ENCODE results near the gene SMU1.

Gene SMU1

DNA sequence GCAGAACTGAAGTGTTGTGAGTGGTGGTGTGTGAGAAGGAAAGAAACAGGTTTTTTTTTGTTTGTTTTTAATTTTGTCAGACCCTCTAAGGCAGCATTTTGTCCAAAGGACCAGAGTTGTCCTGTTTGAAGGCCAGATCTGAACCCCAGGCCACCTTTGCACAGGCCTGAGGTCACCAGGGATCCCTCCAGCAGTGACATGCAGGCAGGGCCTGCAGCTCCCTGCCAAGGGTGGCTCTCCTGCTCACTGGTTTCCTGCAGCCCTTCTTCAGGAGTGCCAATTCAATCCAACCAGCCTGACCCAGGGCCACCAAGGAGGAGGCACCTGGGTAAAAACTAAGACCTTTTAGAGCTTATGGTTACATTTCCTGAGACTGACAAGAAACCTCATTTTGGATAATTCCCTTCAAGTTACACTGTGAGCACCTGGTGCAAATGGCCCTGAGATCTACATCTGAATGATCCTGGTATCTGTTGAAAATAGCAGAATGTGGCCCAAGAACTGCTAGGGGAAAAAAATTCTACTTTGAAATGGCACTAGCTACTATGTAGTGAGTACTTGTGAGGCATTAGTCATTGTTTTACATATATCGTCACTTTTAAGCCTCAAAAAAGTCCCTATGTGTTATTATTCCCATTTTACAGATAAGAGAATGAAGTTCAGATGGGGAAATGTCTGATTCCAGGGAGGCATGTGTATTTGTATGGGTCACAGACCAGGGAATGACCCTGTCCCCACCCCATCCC lies 33.5 kb upstream of the SMU1 start (continued):
- TF ChIP-seq ZFP30 (CRISPR knock-in tag; IDR thresholded peaks at IDR 0.05) (no peak), POU6F1 (CRISPR knock-in tag; IDR thresholded peaks at IDR 0.05; ENCODE audit: borderline replicate concordance, low read depth) (no peak), ZC3H10 (CRISPR knock-in tag; IDR thresholded peaks at IDR 0.05) (no peak), RARB (CRISPR knock-in tag; IDR thresholded peaks at IDR 0.05) (no peak)

DNA sequence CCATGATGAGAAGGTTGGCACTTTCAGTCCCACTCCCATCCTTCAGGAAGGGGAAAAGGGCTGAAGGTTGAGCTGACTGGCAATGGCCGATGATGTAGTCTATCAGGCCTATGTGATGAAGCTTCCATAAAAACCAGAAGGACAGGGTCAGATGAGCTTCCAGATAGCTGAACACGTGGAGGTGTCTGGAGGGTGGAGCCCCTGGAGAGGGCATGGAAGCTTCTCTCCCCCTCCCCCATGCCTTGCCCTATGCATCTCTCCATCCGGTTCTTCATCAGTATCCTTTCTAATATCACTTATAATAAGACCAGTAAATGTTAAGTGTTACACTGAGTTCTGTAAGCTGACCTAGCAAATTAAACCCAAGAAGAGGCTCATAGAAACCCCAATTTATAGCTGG lies 32.6 kb upstream of the SMU1 start:
- no peak for TF ChIP-seq ZFP30 (CRISPR knock-in tag; IDR thresholded peaks at IDR 0.05)
- TF ChIP-seq SNAI2 (CRISPR knock-in tag; IDR thresholded peaks at IDR 0.05), result no peak
- no peak for TF ChIP-seq OSR1 (CRISPR knock-in tag; IDR thresholded peaks at IDR 0.05)
- ATAC-seq, result no peak

DNA sequence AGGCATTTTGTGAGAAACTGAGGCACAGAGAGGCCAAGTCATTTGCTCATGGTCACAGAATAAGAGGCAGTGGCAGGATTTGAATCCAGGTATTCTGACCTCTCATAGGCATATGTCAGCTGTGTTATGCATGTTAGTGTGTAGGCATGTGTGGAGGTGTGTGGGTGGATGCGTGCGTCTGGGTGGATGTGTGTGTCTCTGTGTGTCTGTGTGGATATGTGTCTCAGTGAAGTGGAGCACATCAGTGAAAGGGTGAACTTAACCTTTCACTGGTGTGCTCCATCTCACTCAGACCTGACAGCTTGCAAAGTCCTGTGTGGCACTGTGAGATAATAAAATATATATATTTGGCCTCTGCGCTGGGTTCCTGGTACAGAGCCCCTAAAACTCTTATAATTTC lies 32.0 kb upstream of the SMU1 start:
- TF ChIP-seq ISL1 (CRISPR knock-in tag; IDR thresholded peaks at IDR 0.05) (no peak), ZC3H10 (CRISPR knock-in tag; IDR thresholded peaks at IDR 0.05) (no peak), PPARA (CRISPR knock-in tag; IDR thresholded peaks at IDR 0.05; ENCODE audit: borderline replicate concordance) (no peak), SNAI2 (CRISPR knock-in tag; IDR thresholded peaks at IDR 0.05) (no peak), ZNF565 (CRISPR knock-in tag; conservative IDR thresholded peaks at IDR 0.05; ENCODE audit: low read depth) (no peak), OSR1 (CRISPR knock-in tag; IDR thresholded peaks at IDR 0.05) (no peak), ZNF70 (CRISPR knock-in tag; IDR thresholded peaks at IDR 0.05) (no peak), CSDC2 (CRISPR knock-in tag; IDR thresholded peaks at IDR 0.05) (no peak), CSRNP3 (CRISPR knock-in tag; IDR thresholded peaks at IDR 0.05) (no peak), GLIS3 (CRISPR knock-in tag; IDR thresholded peaks at IDR 0.05) (no peak), ESRRG (CRISPR knock-in tag; IDR thresholded peaks at IDR 0.05) (no peak)
- TF ChIP-seq, protein P1, sequence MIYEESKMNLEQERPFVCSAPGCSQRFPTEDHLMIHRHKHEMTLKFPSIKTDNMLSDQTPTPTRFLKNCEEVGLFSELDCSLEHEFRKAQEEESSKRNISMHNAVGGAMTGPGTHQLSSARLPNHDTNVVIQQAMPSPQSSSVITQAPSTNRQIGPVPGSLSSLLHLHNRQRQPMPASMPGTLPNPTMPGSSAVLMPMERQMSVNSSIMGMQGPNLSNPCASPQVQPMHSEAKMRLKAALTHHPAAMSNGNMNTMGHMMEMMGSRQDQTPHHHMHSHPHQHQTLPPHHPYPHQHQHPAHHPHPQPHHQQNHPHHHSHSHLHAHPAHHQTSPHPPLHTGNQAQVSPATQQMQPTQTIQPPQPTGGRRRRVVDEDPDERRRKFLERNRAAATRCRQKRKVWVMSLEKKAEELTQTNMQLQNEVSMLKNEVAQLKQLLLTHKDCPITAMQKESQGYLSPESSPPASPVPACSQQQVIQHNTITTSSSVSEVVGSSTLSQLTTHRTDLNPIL (CRISPR knock-in tag; IDR thresholded peaks at IDR 0.05; ENCODE audit: low read depth), result no peak
- ATAC-seq, result no peak

DNA sequence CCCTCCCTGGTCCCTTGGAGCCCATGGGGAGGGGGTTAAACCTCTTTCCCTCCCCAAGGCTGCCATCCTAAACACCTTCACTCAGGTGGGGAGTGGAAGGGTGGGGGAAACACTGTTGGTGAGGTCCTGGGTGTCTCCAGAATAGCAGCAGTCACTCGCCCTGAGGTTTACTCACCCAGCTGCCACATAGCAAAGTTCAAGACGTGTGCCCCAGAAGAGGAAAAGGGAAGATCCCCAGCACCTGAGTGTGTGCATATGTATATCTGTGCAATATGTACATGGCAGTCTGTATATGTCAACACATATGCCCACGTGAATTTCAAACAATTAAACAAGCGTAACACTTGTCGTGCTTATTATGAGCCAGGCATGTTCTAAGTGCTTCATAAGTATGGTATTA lies 31.3 kb upstream of the SMU1 start:
- TF ChIP-seq TOX (CRISPR knock-in tag; IDR thresholded peaks at IDR 0.05; ENCODE audit: borderline replicate concordance), result no peak
- TF ChIP-seq, protein P2, sequence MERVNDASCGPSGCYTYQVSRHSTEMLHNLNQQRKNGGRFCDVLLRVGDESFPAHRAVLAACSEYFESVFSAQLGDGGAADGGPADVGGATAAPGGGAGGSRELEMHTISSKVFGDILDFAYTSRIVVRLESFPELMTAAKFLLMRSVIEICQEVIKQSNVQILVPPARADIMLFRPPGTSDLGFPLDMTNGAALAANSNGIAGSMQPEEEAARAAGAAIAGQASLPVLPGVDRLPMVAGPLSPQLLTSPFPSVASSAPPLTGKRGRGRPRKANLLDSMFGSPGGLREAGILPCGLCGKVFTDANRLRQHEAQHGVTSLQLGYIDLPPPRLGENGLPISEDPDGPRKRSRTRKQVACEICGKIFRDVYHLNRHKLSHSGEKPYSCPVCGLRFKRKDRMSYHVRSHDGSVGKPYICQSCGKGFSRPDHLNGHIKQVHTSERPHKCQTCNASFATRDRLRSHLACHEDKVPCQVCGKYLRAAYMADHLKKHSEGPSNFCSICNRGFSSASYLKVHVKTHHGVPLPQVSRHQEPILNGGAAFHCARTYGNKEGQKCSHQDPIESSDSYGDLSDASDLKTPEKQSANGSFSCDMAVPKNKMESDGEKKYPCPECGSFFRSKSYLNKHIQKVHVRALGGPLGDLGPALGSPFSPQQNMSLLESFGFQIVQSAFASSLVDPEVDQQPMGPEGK (CRISPR knock-in tag; IDR thresholded peaks at IDR 0.05; ENCODE audit: borderline replicate concordance), result no peak
- TF ChIP-seq ISL1 (CRISPR knock-in tag; IDR thresholded peaks at IDR 0.05), result no peak

GRCh38 chr9:33106827-33107621 lies 30.6 kb upstream of the SMU1 start:
- peak; percentile 77 for ATAC-seq
- TF ChIP-seq ZNF8 (CRISPR knock-in tag; IDR thresholded peaks at IDR 0.05), result no peak
- TF ChIP-seq ZC3H10 (CRISPR knock-in tag; IDR thresholded peaks at IDR 0.05), result no peak
- TF ChIP-seq GLIS3 (CRISPR knock-in tag; IDR thresholded peaks at IDR 0.05), result no peak
- no peak for TF ChIP-seq TCF4 (CRISPR knock-in tag; IDR thresholded peaks at IDR 0.05; ENCODE audit: borderline replicate concordance)
- TF ChIP-seq TOX (CRISPR knock-in tag; IDR thresholded peaks at IDR 0.05; ENCODE audit: borderline replicate concordance), result no peak
- no peak for TF ChIP-seq ZFP30 (CRISPR knock-in tag; IDR thresholded peaks at IDR 0.05)
- no peak for TF ChIP-seq CSRNP3 (CRISPR knock-in tag; IDR thresholded peaks at IDR 0.05)
- TF ChIP-seq ZFP3 (CRISPR knock-in tag; IDR thresholded peaks at IDR 0.05), result no peak
- no peak for TF ChIP-seq ESRRG (CRISPR knock-in tag; IDR thresholded peaks at IDR 0.05)
- TF ChIP-seq ZNF70 (CRISPR knock-in tag; IDR thresholded peaks at IDR 0.05), result no peak
- TF ChIP-seq SNAI2 (CRISPR knock-in tag; IDR thresholded peaks at IDR 0.05), result no peak
- no peak for TF ChIP-seq POU6F1 (CRISPR knock-in tag; IDR thresholded peaks at IDR 0.05; ENCODE audit: borderline replicate concordance, low read depth)
- TF ChIP-seq, protein P1 (CRISPR knock-in tag; IDR thresholded peaks at IDR 0.05; ENCODE audit: low read depth), result no peak
- TF ChIP-seq ARNTL (CRISPR knock-in tag; IDR thresholded peaks at IDR 0.05; ENCODE audit: borderline replicate concordance, low read depth), result no peak
- no peak for TF ChIP-seq CSDC2 (CRISPR knock-in tag; IDR thresholded peaks at IDR 0.05)
- TF ChIP-seq RARB (CRISPR knock-in tag; IDR thresholded peaks at IDR 0.05), result no peak

More for the DNA sequence above, 31.3 kb upstream of the SMU1 start:
- no peak for ATAC-seq
